CD4-positive, alpha-beta T cell (primary cell): ENCODE results near the gene FHOD3. TPM values are rescaled to one million over a fixed set of nuclear protein-coding genes. Genes with fewer than 3 reads are reported as not detected.

Experiments
- ATAC-seq: fragments of 200-7000 bp; cut with Tn5 transposase; one replicate; pipeline ENCODE4 v1.10.0; 2022; ENCODE audit warnings: mild to moderate bottlenecking; ENCODE audit not compliant: poor library complexity
- CTCF ChIA-PET: fragments of 350-600 bp; sonication (Branson Sonifier 250); formaldehyde crosslinking; loops from one replicate; lab custom pipeline; 2021; ENCODE audit warnings: antibody characterized with exemption, inconsistent platforms; lab: Charles Lee
- POLR2A ChIA-PET: fragments of 350-600 bp; sonication (Branson Sonifier 250); formaldehyde crosslinking; loops from one replicate; lab custom pipeline; 2021; ENCODE audit warnings: antibody characterized with exemption, inconsistent platforms; lab: Charles Lee
- DNase-seq, 14 experiments: peaks; one replicate each; pipeline ENCODE4 v3.0.0-alpha.2; 2013 to 2020; ENCODE audit warnings: mixed read lengths in 2 of 14
- H3K27ac ChIP-seq, 2 donors: one replicate each; pipeline versions ENCODE4 v1.5.1 to v1.7.0; 2013; ENCODE audit warnings: low read length in 2 of 2, low read depth in 1 of 2, mild to moderate bottlenecking in 1 of 2
- H3K27me3 ChIP-seq, 2 experiments: 1 replicate in 1 of 2; 2 replicates in 1 of 2; pipeline versions ENCODE4 v1.6.1 to v1.7.0; 2013; ENCODE audit warnings: low read length in 2 of 2, control low read depth in 1 of 2, mild to moderate bottlenecking in 1 of 2, moderate library complexity in 1 of 2; ENCODE audit not compliant: insufficient read depth in 2 of 2, control insufficient read depth in 1 of 2
- H3K36me3 ChIP-seq: one replicate; pipeline ENCODE4 v1.6.1; 2013; ENCODE audit warnings: low read length, control low read depth; ENCODE audit not compliant: insufficient read depth
- H3K4me1 ChIP-seq: one replicate; pipeline ENCODE4 v1.6.1; 2013; ENCODE audit warnings: low read length, control low read depth; ENCODE audit not compliant: insufficient read depth
- H3K4me3 ChIP-seq: one replicate; pipeline ENCODE4 v1.5.1; 2013; ENCODE audit warnings: mild to moderate bottlenecking, low read length, moderate library complexity
- H3K9me3 ChIP-seq, 2 experiments: 1 replicate in 1 of 2; 2 replicates in 1 of 2; pipeline versions ENCODE4 v1.6.1 to v1.7.0; 2013; ENCODE audit warnings: low read length in 2 of 2, mild to moderate bottlenecking in 2 of 2, control low read depth in 1 of 2, moderate library complexity in 1 of 2; ENCODE audit not compliant: control insufficient read depth in 1 of 2, insufficient read depth in 1 of 2
- H3K27ac Mint-ChIP-seq: one replicate; pipeline ENCODE4 v1.8.0; 2020; ENCODE audit warnings: mixed read lengths
- H3K27me3 Mint-ChIP-seq: one replicate; pipeline ENCODE4 v1.8.0; 2021; ENCODE audit warnings: mixed read lengths
- H3K36me3 Mint-ChIP-seq: one replicate; pipeline ENCODE4 v1.8.0; 2021; ENCODE audit warnings: low read depth, mixed read lengths
- H3K4me1 Mint-ChIP-seq: one replicate; pipeline ENCODE4 v1.8.0; 2021; ENCODE audit warnings: low read depth, mixed read lengths
- H3K4me3 Mint-ChIP-seq: one replicate; pipeline ENCODE4 v1.8.0; 2020; ENCODE audit warnings: mild to moderate bottlenecking, mixed read lengths
- H3K9me3 Mint-ChIP-seq: one replicate; pipeline ENCODE4 v1.8.0; 2020; ENCODE audit warnings: mixed read lengths
- intact Hi-C, 2 experiments: fragments of 100-400 bp; cut with DNase I in 1 of 2; cut with micrococcal nuclease in 1 of 2; formaldehyde crosslinking; loops; one replicate each; pipeline versions ENCODE4 v1.15.1 to v1.9.0; 2023 to 2025; cut with DNase I, micrococcal nuclease
- total RNA-seq, 174 experiments: library from RNA in 2 of 174; stranded (reverse) in 2 of 174; gene quantifications; one replicate each; pipeline ENCODE4 v1.2.3 and lab custom pipeline; 2021 to 2026
- TF ChIP-seq, protein P1 (sequence below): fragments of 200-600 bp; IDR thresholded peaks from one replicate; pipeline ENCODE4 v1.8.0; 2022; ENCODE audit warnings: antibody characterized with exemption, mild to moderate bottlenecking

Gene FHOD3
- total RNA-seq, 2 experiments from 2014 or later = not detected

DNA sequence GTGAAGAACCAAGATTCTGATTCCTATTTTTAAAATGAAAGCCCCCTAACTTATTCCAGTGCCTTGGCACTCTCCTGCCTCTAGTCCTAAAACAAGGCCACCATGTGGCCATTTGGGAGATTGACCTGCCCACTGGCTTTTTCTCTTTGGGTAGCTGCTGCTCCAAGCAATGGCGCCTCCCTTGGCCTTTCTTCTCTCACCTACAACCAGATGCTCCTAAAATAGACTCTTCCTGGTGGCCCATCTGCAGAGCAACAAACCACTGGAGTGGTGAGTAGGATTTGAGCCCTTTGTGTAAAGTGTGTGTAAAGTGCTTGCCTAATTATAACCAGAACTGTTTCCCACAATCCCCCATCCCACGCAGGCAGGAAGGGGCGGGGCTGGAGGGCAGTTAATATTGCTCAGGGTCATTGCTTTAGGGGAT lies 114.2 kb downstream of the FHOD3 start:
- Mint-ChIP-seq H3K4me1 (no peaks in the 10 kb centered on the region), H3K4me3 (no peak overlapping the region), H3K27me3 (peaks cover 16% of the 10 kb centered on the region), H3K9me3 (no peaks in the 10 kb centered on the region), H3K27ac (no peak overlapping the region), H3K36me3 (no peaks in the 10 kb centered on the region)
- ChIA-PET CTCF (no interaction called here), POLR2A (no interaction called here)
- Histone ChIP-seq H3K36me3 (no peaks in the 10 kb centered on the region), H3K27me3 (peaks cover 0 to 3% of the 10 kb centered on the region in 2 experiments), H3K4me3 (no peak overlapping the region), H3K9me3 (no peaks in the 10 kb centered on the region), H3K27ac (no peak overlapping the region), H3K4me1 (no peaks in the 10 kb centered on the region)
- ATAC-seq (no peak), DNase-seq (no peak)
- TF ChIP-seq, protein P1, sequence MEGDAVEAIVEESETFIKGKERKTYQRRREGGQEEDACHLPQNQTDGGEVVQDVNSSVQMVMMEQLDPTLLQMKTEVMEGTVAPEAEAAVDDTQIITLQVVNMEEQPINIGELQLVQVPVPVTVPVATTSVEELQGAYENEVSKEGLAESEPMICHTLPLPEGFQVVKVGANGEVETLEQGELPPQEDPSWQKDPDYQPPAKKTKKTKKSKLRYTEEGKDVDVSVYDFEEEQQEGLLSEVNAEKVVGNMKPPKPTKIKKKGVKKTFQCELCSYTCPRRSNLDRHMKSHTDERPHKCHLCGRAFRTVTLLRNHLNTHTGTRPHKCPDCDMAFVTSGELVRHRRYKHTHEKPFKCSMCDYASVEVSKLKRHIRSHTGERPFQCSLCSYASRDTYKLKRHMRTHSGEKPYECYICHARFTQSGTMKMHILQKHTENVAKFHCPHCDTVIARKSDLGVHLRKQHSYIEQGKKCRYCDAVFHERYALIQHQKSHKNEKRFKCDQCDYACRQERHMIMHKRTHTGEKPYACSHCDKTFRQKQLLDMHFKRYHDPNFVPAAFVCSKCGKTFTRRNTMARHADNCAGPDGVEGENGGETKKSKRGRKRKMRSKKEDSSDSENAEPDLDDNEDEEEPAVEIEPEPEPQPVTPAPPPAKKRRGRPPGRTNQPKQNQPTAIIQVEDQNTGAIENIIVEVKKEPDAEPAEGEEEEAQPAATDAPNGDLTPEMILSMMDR = no peak
- intact Hi-C loops = no loop called here

DNA sequence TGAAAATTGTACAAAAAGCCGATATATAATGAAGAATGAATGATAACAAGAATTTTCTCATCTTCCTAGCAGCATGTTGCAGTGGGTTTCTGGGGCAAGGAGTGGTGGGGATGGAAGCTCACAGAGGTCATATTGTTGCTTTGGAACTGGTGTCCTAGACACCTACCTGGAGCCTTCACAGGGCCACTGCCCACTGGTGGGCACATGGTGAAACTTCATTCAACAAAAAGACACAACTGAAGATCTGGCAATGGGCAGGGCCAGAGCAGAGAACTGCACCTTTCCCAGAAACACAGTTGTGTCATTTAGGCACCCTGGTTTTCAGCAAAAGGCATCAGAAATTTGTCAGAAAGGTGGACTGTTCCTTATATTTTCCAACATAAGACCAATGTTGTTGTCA lies 115.3 kb downstream of the FHOD3 start:
- ATAC-seq (no peak), DNase-seq (no peak)
- no peaks in the 10 kb centered on the region for H3K9me3 Mint-ChIP-seq
- peaks cover 22% of the 10 kb centered on the region for H3K27me3 Mint-ChIP-seq
- H3K4me3 ChIP-seq = no peak overlapping the region
- no peak overlapping the region for H3K4me3 Mint-ChIP-seq
- TF ChIP-seq, protein P1 = no peak
- ChIA-PET CTCF (no interaction called here), POLR2A (no interaction called here)
- peaks cover 0 to 3% of the 10 kb centered on the region in 2 experiments for H3K27me3 ChIP-seq
- no peaks in the 10 kb centered on the region for H3K36me3 ChIP-seq
- H3K4me1 ChIP-seq = no peaks in the 10 kb centered on the region
- H3K27ac ChIP-seq = no peak overlapping the region
- H3K27ac Mint-ChIP-seq = no peak overlapping the region
- H3K4me1 Mint-ChIP-seq = no peaks in the 10 kb centered on the region
- intact Hi-C loops = no loop called here
- H3K36me3 Mint-ChIP-seq = no peaks in the 10 kb centered on the region
- no peaks in the 10 kb centered on the region for H3K9me3 ChIP-seq

DNA sequence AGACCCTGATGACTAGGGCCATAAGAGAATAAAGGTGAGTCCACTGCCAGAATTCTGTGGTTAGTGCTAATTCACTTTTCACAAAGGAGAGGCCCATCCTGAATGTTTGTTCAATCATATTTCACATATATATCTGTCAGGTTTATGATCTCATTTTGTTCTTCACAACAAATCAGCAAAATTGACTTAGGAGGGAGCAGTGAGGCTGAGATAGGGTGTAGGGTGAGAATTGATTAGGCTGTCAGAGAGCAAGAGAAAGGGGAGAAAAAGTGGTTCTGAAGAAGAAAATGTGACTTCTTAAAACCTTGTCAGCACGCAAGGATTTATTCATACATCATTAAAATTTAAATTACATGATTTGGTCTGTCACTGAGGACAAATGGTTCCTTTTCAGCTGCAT lies 117.7 kb downstream of the FHOD3 start:
- Mint-ChIP-seq H3K4me1 (no peaks in the 10 kb centered on the region), H3K27ac (no peak overlapping the region), H3K36me3 (no peaks in the 10 kb centered on the region), H3K4me3 (no peak overlapping the region), H3K9me3 (no peaks in the 10 kb centered on the region), H3K27me3 (peaks cover 31% of the 10 kb centered on the region)
- intact Hi-C loops = no loop called here
- no peak overlapping the region for H3K4me3 ChIP-seq
- no peaks in the 10 kb centered on the region for H3K36me3 ChIP-seq
- H3K4me1 ChIP-seq = no peaks in the 10 kb centered on the region
- TF ChIP-seq, protein P1 = no peak
- no peak overlapping the region for H3K27ac ChIP-seq
- ChIA-PET CTCF (no interaction called here), POLR2A (no interaction called here)
- ATAC-seq = no peak
- no peaks in the 10 kb centered on the region for H3K27me3 ChIP-seq
- H3K9me3 ChIP-seq = no peaks in the 10 kb centered on the region
- no peak for DNase-seq
